ENCODE results near the gene FAM25G. TPM values are rescaled to one million over a fixed set of nuclear protein-coding genes. Genes with fewer than 3 reads are reported as not detected.

The FAM25G gene
- polyA plus RNA-seq, 2 donors, result 6.3 to 123 TPM

- no peaks in the 10 kb centered on the region for H3K27me3 ChIP-seq (ENCODE audit: control insufficient read depth in 1 of 2, insufficient read depth in 2 of 2, low read length in 2 of 2)
- no peak overlapping the region for H3K4me3 ChIP-seq (ENCODE audit: low read depth in 1 of 2, low read length in 2 of 2)
- H3K4me1 ChIP-seq (ENCODE audit: control insufficient read depth in 2 of 2, insufficient read depth in 2 of 2, low read length in 1 of 2), result no peaks in the 10 kb centered on the region
- no peaks in the 10 kb centered on the region for H3K36me3 ChIP-seq (ENCODE audit: control insufficient read depth in 2 of 2, insufficient read depth in 2 of 2, low read length in 1 of 2)
- WGBS, 2 donors, result 87 to 88% methylated on average over 2 of the region's 2 CpGs
- no peak overlapping the region for H3K27ac ChIP-seq (ENCODE audit: low read depth in 2 of 2, low read length in 1 of 2)
- H3K9me3 ChIP-seq (ENCODE audit: control insufficient read depth in 2 of 2, insufficient read depth in 1 of 2, low read depth in 1 of 2, low read length in 1 of 2), result peaks cover 3 to 5% of the 10 kb centered on the region in 2 donors
Measured at GRCh38 chr10:47450442-47450841, 41.1 kb downstream of the FAM25G start.

- H3K4me1 ChIP-seq (ENCODE audit: control insufficient read depth in 2 of 2, insufficient read depth in 2 of 2, low read length in 1 of 2), result no peaks in the 10 kb centered on the region
- H3K36me3 ChIP-seq (ENCODE audit: control insufficient read depth in 2 of 2, insufficient read depth in 2 of 2, low read length in 1 of 2), result no peaks in the 10 kb centered on the region
- H3K9me3 ChIP-seq (ENCODE audit: control insufficient read depth in 2 of 2, insufficient read depth in 1 of 2, low read depth in 1 of 2, low read length in 1 of 2), result peaks cover 3 to 5% of the 10 kb centered on the region in 2 donors
- H3K4me3 ChIP-seq (ENCODE audit: low read depth in 1 of 2, low read length in 2 of 2), result no peak overlapping the region
- H3K27me3 ChIP-seq (ENCODE audit: control insufficient read depth in 1 of 2, insufficient read depth in 2 of 2, low read length in 2 of 2), result no peaks in the 10 kb centered on the region
- H3K27ac ChIP-seq (ENCODE audit: low read depth in 2 of 2, low read length in 1 of 2), result no peak overlapping the region
- WGBS, 2 donors, result 78 to 79% methylated on average over 10 of the region's 10 CpGs
Measured at GRCh38 chr10:47449979-47450378, 41.5 kb downstream of the FAM25G start.

DNA sequence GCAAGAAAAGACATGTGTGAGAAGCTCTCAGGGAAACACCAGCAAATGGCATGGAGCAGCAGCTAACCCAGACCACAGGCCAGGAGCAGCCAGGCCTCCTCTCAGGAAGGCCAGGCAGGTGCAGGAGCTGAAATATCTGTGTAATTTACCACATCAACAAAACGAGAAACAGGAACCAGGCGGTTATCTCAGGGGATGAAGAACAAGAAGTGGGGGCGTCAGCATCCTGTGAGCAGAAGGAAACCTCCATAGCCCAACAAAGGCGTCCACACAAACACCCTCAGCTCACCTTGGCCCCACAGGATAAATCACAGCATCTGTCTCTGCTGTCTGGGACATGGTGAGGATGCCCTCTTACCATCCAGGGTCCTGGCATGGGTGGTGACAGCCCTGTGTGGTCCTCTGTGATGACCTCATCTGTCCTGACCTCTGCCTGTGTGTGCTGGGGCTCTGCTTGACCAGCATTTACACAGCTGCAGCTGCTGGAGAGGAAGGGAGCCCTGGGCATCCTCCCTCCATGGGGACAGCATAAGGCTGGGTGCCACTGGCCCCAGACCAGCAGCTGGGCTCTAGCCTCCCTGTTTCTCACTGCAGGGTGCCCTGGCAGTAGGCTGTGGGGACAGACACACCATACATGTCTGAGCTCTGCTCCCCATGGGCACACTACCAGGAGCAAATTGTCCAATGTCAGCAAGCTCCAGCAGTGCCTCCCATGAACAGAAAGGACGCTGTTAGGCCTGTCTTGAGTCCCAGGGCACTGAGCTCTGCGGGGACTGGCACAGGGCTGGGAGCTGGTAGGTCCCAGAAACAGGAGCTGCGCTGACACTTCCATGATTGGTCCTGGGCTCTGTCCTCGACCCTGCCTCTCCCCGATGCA is 42.2 kb downstream of the FAM25G start:
- Histone ChIP-seq H3K36me3 (ENCODE audit: control insufficient read depth in 2 of 2, insufficient read depth in 2 of 2, low read length in 1 of 2) (no peaks in the 10 kb centered on the region), H3K27me3 (ENCODE audit: control insufficient read depth in 1 of 2, insufficient read depth in 2 of 2, low read length in 2 of 2) (no peaks in the 10 kb centered on the region), H3K9me3 (ENCODE audit: control insufficient read depth in 2 of 2, insufficient read depth in 1 of 2, low read depth in 1 of 2, low read length in 1 of 2) (peaks cover 3 to 5% of the 10 kb centered on the region in 2 donors), H3K4me1 (ENCODE audit: control insufficient read depth in 2 of 2, insufficient read depth in 2 of 2, low read length in 1 of 2) (no peaks in the 10 kb centered on the region), H3K27ac (ENCODE audit: low read depth in 2 of 2, low read length in 1 of 2) (no peak overlapping the region), H3K4me3 (ENCODE audit: low read depth in 1 of 2, low read length in 2 of 2) (no peak overlapping the region)
- WGBS, 2 donors, result 63 to 67% methylated on average over 9 of the region's 9 CpGs

DNA sequence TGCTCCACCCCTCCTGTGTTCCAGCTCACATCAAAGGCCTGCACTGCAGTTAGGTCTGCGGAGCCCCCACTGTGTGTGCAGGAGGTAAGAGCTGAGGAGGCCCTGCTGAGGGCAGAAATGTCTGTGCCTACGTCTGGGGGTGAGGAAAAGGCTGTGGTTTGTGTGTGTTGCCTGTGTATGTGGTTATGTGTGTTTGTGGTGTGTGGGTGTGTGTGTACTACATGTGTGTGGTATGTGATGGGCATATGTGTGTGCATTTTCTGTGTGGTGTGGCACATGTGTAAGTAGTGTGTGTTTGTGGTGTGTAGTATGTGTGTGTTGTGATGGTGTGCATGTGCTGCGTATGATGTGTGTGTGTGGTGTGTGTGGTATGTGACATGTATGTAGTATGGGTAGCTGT is 43.8 kb downstream of the FAM25G start:
- Histone ChIP-seq H3K36me3 (ENCODE audit: control insufficient read depth in 2 of 2, insufficient read depth in 2 of 2, low read length in 1 of 2) (no peaks in the 10 kb centered on the region), H3K9me3 (ENCODE audit: control insufficient read depth in 2 of 2, insufficient read depth in 1 of 2, low read depth in 1 of 2, low read length in 1 of 2) (peaks cover 3 to 5% of the 10 kb centered on the region in 2 donors), H3K4me1 (ENCODE audit: control insufficient read depth in 2 of 2, insufficient read depth in 2 of 2, low read length in 1 of 2) (no peaks in the 10 kb centered on the region), H3K27ac (ENCODE audit: low read depth in 2 of 2, low read length in 1 of 2) (no peak overlapping the region), H3K27me3 (ENCODE audit: control insufficient read depth in 1 of 2, insufficient read depth in 2 of 2, low read length in 2 of 2) (no peaks in the 10 kb centered on the region), H3K4me3 (ENCODE audit: low read depth in 1 of 2, low read length in 2 of 2) (no peak overlapping the region)
- WGBS, 2 donors, result 84 to 89% methylated on average over 3 of the region's 3 CpGs

DNA sequence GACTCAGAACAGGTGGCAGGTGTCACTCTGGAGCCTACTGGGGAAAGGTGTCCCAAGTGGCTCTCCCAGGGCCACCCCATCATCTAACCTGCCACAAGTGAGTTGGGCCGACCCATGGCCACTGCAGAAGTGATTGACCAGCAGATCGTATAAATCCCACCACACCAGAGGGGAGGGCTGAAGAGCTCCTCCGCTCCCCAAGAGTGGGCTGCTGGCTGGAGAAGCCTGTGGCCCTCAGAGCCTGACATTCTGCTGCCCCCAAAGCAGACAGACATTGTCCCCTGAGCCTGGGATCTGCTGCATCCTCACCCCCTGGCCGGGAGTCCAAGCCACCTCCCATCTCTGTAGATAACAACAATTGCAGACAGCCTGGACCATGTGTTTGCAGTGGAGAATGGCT is 44.3 kb downstream of the FAM25G start:
- no peak overlapping the region for H3K4me3 ChIP-seq (ENCODE audit: low read depth in 1 of 2, low read length in 2 of 2)
- 90 to 91% methylated on average over 4 of the region's 4 CpGs for WGBS, 2 donors

DNA sequence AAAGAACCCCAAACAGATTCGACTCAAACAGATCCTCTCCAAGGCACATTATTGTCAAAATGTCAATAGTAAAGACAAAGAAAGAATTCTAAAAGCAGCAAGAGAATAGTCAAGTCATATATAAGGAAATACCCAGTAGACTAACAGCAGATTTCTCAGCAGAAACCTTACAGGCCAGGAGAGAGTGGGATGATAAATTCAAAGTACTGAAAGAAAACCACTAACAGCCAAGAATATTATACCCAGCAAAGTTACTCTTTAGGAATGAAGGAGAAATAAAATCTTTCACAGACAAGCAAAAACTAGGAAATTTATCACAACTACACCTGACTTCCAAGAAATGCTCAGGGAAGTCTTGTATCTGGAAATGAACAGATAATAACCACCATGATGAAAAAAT is 45.8 kb downstream of the FAM25G start:
- 63 to 70% methylated on average over 1 of the region's 1 CpG for WGBS, 2 donors
- H3K27ac ChIP-seq (ENCODE audit: low read depth in 2 of 2, low read length in 1 of 2), result no peak overlapping the region
- H3K9me3 ChIP-seq (ENCODE audit: control insufficient read depth in 2 of 2, insufficient read depth in 1 of 2, low read depth in 1 of 2, low read length in 1 of 2), result peaks cover 3 to 5% of the 10 kb centered on the region in 2 donors
- no peak overlapping the region for H3K4me3 ChIP-seq (ENCODE audit: low read depth in 1 of 2, low read length in 2 of 2)
- no peaks in the 10 kb centered on the region for H3K27me3 ChIP-seq (ENCODE audit: control insufficient read depth in 1 of 2, insufficient read depth in 2 of 2, low read length in 2 of 2)
- H3K4me1 ChIP-seq (ENCODE audit: control insufficient read depth in 2 of 2, insufficient read depth in 2 of 2, low read length in 1 of 2), result no peaks in the 10 kb centered on the region
- no peaks in the 10 kb centered on the region for H3K36me3 ChIP-seq (ENCODE audit: control insufficient read depth in 2 of 2, insufficient read depth in 2 of 2, low read length in 1 of 2)

More for the DNA sequence above, 44.3 kb downstream of the FAM25G start:
- Histone ChIP-seq H3K4me1 (ENCODE audit: control insufficient read depth in 2 of 2, insufficient read depth in 2 of 2, low read length in 1 of 2) (no peaks in the 10 kb centered on the region), H3K27ac (ENCODE audit: low read depth in 2 of 2, low read length in 1 of 2) (no peak overlapping the region), H3K36me3 (ENCODE audit: control insufficient read depth in 2 of 2, insufficient read depth in 2 of 2, low read length in 1 of 2) (no peaks in the 10 kb centered on the region), H3K27me3 (ENCODE audit: control insufficient read depth in 1 of 2, insufficient read depth in 2 of 2, low read length in 2 of 2) (no peaks in the 10 kb centered on the region), H3K9me3 (ENCODE audit: control insufficient read depth in 2 of 2, insufficient read depth in 1 of 2, low read depth in 1 of 2, low read length in 1 of 2) (peaks cover 3 to 5% of the 10 kb centered on the region in 2 donors)

- 72 to 73% methylated on average over 2 of the region's 2 CpGs for WGBS, 2 donors
- no peak overlapping the region for H3K4me3 ChIP-seq (ENCODE audit: low read depth in 1 of 2, low read length in 2 of 2)
- peaks cover 0 to 4% of the 10 kb centered on the region in 2 donors for H3K4me1 ChIP-seq (ENCODE audit: control insufficient read depth in 2 of 2, insufficient read depth in 2 of 2, low read length in 1 of 2)
- no peaks in the 10 kb centered on the region for H3K36me3 ChIP-seq (ENCODE audit: control insufficient read depth in 2 of 2, insufficient read depth in 2 of 2, low read length in 1 of 2)
- no peaks in the 10 kb centered on the region for H3K27me3 ChIP-seq (ENCODE audit: control insufficient read depth in 1 of 2, insufficient read depth in 2 of 2, low read length in 2 of 2)
- H3K9me3 ChIP-seq (ENCODE audit: control insufficient read depth in 2 of 2, insufficient read depth in 1 of 2, low read depth in 1 of 2, low read length in 1 of 2), result peaks cover 3 to 5% of the 10 kb centered on the region in 2 donors
- no peak overlapping the region for H3K27ac ChIP-seq (ENCODE audit: low read depth in 2 of 2, low read length in 1 of 2)
Measured at GRCh38 chr10:47444047-47444446, 47.5 kb downstream of the FAM25G start.

DNA sequence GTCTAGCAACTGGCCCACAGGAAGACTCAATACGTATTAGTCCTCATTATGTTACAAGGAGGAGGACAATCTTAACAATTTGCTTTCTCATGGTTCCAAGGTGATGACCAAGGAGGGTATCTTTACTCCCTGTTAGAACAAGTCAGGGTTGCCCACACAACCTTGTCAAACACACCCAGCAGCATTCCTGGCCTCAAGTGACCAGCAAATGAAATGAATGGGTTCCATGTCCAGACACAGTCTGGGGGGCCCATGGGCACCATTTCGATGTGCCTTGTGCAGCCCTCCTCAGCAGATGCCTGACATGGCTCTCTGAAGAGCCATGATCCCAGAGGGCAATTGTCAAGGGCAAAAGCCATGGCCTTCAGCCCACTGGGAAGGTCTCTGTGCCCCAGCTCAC is 48.4 kb downstream of the FAM25G start:
- Histone ChIP-seq H3K4me3 (ENCODE audit: low read depth in 1 of 2, low read length in 2 of 2) (no peak overlapping the region), H3K36me3 (ENCODE audit: control insufficient read depth in 2 of 2, insufficient read depth in 2 of 2, low read length in 1 of 2) (no peaks in the 10 kb centered on the region), H3K4me1 (ENCODE audit: control insufficient read depth in 2 of 2, insufficient read depth in 2 of 2, low read length in 1 of 2) (peaks cover 0 to 4% of the 10 kb centered on the region in 2 donors), H3K27me3 (ENCODE audit: control insufficient read depth in 1 of 2, insufficient read depth in 2 of 2, low read length in 2 of 2) (no peaks in the 10 kb centered on the region), H3K9me3 (ENCODE audit: control insufficient read depth in 2 of 2, insufficient read depth in 1 of 2, low read depth in 1 of 2, low read length in 1 of 2) (peaks cover 3 to 5% of the 10 kb centered on the region in 2 donors), H3K27ac (ENCODE audit: low read depth in 2 of 2, low read length in 1 of 2) (no peak overlapping the region)
- WGBS, 2 donors, result 76 to 88% methylated on average over 2 of the region's 2 CpGs

- H3K27me3 ChIP-seq (ENCODE audit: control insufficient read depth in 1 of 2, insufficient read depth in 2 of 2, low read length in 2 of 2), result no peaks in the 10 kb centered on the region
- peaks cover 3 to 5% of the 10 kb centered on the region in 2 donors for H3K9me3 ChIP-seq (ENCODE audit: control insufficient read depth in 2 of 2, insufficient read depth in 1 of 2, low read depth in 1 of 2, low read length in 1 of 2)
- H3K4me1 ChIP-seq (ENCODE audit: control insufficient read depth in 2 of 2, insufficient read depth in 2 of 2, low read length in 1 of 2), result peaks cover 0 to 4% of the 10 kb centered on the region in 2 donors
- H3K27ac ChIP-seq (ENCODE audit: low read depth in 2 of 2, low read length in 1 of 2), result no peak overlapping the region
- no peak overlapping the region for H3K4me3 ChIP-seq (ENCODE audit: low read depth in 1 of 2, low read length in 2 of 2)
- H3K36me3 ChIP-seq (ENCODE audit: control insufficient read depth in 2 of 2, insufficient read depth in 2 of 2, low read length in 1 of 2), result no peaks in the 10 kb centered on the region
- WGBS, 2 donors, result 83 to 87% methylated on average over 5 of the region's 5 CpGs
Measured at GRCh38 chr10:47442351-47442750, 49.1 kb downstream of the FAM25G start.

- Histone ChIP-seq H3K4me1 (ENCODE audit: control insufficient read depth in 2 of 2, insufficient read depth in 2 of 2, low read length in 1 of 2) (peaks cover 0 to 4% of the 10 kb centered on the region in 2 donors), H3K4me3 (ENCODE audit: low read depth in 1 of 2, low read length in 2 of 2) (no peak overlapping the region), H3K27me3 (ENCODE audit: control insufficient read depth in 1 of 2, insufficient read depth in 2 of 2, low read length in 2 of 2) (no peaks in the 10 kb centered on the region), H3K9me3 (ENCODE audit: control insufficient read depth in 2 of 2, insufficient read depth in 1 of 2, low read depth in 1 of 2, low read length in 1 of 2) (peaks cover 3 to 5% of the 10 kb centered on the region in 2 donors), H3K27ac (ENCODE audit: low read depth in 2 of 2, low read length in 1 of 2) (no peak overlapping the region), H3K36me3 (ENCODE audit: control insufficient read depth in 2 of 2, insufficient read depth in 2 of 2, low read length in 1 of 2) (no peaks in the 10 kb centered on the region)
- WGBS, 2 donors, result 75 to 76% methylated on average over 4 of the region's 4 CpGs
Measured at GRCh38 chr10:47441938-47442337, 49.6 kb downstream of the FAM25G start.

Data from esophagus (tissue), 2 donors.